ENCODE data around the gene DGKB. TPM values are rescaled to one million over a fixed set of nuclear protein-coding genes. Genes with fewer than 3 reads are reported as not detected.
"Not testable (repeated sequence)": the region's sequence is repeated elsewhere in the genome, so short reads cannot be mapped to it uniquely, and the experiment has no call there.

The DGKB gene
- total RNA-seq, 1 donor = not detected

GRCh38 chr7:14487701-14488395 is 414.7 kb downstream of the DGKB start:
- no peak for DNase-seq (ENCODE audit: low read depth in 2 of 3, low spot score in 2 of 3)

- no peak for DNase-seq (ENCODE audit: low read depth in 2 of 3, low spot score in 2 of 3)
These were observed 418.9 kb downstream of the DGKB start for GRCh38 chr7:14483663-14484062.

DNA sequence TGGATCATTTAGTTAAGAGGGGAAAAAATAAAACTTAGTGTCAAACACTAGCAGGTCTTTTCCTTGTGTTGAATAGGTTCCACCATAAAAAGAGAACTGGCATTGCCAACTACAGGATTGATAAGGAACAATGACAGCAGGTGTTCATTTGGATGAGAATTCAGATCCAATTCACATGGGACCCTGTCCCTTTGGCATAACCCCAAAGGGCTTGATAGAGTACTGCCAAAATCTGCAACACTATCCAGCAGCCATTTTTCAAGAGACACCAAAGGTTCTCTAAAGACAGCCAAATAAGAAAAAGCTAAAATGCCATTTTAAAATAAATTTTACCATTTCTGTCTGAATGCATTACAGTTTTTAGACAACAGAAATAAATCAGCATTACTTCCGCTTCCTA is 422.3 kb downstream of the DGKB start:
- DNase-seq (ENCODE audit: low read depth in 2 of 3, low spot score in 2 of 3) = no peak

DNA sequence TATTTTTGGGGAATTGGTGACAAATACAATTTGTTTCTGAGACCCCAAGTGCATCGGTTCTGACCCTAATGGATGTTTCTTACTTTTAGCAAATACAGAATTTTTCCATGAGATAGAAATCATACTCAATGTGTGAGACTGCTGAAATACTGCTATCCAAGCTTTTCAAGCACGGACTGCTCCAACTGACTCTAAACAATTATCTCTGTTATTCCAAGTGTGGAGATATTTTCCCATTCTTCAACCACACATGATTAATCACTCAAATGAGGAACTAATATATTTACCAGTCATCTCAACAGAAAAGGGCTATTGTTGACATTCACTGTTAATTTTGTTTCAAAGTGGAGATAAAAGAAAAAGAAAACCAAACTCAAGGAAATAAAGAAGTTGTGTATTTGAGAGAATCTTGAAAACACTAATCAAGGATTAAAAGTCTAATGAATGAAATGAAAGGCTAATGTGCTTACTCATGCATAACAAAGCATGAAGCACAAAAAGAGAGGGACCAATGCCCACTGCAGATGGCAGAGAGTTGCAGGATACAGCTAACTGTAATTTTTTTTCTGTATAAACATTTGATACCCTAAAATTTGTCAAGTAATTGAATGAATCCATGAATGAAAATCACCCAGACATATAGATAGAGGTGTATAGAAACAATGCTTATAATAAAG is 423.6 kb downstream of the DGKB start:
- DNase-seq (ENCODE audit: low read depth in 2 of 3, low spot score in 2 of 3) = no peak

DNA sequence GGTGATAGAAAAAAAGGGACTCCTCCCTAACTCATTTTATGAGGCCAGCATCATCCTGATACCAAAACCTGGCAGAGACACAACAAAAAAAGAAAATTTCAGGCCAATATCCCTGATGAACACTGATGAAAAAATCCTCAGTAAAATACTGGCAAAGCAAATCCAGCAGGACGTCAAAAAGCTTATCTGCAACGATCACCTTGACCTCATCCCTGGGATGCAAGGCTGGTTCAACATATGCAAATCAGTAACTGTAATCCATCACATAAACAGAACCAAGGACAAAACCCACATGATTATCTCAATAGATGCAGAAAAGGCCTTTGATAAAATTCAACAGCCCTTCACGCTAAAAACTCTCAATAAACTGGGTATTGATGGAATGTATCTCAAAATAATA is 440.8 kb downstream of the DGKB start:
- not testable (repeated sequence) for DNase-seq (ENCODE audit: low read depth in 2 of 3, low spot score in 2 of 3)

DNA sequence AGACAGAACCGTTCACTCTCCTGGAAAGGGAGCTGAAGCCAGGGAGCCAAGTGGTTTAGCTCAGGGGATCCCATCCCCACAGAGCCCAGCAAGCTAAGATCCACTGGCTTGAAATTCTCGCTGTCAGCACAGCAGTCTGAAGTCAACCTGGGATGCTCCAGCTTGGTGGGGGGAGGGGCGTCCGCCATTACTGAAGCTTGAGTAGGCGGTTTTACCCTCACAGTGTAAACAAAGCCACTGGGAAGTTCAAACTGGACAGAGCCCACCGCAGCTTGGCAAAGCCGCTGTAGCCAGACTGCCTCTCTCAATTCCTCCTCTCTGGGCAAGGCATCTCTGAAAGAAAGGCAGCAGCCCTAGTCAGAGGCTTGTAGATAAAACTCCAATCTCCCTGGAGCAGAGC is 443.7 kb downstream of the DGKB start:
- DNase-seq (ENCODE audit: low read depth in 2 of 3, low spot score in 2 of 3) = not testable (repeated sequence)

GRCh38 chr7:14457568-14458453 is 444.7 kb downstream of the DGKB start:
- peak; percentile 11 to 69 (median 49) for DNase-seq (ENCODE audit: low read depth in 2 of 3, low spot score in 2 of 3)

DNA sequence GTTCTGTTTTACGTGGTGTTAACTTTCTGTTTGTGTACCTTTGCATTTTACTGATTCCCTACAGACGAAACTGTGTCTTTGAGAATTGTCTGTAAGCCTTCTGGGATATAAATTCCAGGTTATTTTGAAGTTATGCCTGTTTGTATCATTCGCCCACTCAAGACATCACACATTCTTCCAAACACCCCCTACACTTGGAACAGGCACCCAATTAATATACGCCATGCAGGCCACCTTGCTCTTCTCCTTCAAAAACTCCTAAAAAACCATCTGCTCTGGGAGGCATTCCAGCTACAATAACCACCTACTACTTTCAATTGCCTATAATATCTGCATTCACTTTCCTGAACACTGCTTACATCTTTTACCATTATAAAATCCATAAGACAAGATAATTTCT is 453.3 kb downstream of the DGKB start:
- no peak for DNase-seq (ENCODE audit: low read depth in 2 of 3, low spot score in 2 of 3)

DNA sequence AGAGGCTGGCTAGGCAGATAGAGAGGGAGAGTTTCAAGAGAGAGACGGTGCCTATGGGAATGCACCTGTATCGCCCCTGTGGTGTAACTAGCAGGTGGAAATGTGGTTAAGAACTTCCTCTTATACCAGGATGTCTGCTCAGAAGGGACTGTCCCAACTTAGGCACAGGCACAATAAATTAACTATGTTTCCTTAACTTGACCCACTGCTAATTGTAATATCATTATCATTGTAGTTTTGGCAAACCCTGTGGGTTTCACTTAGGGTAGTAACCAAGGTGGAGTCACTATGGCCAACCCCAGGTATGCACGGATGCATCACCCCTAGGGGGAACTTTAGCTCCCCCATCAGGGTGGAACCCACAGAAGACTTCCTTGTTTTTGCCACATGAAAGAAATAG is 455.7 kb downstream of the DGKB start:
- peak in 1 of 3 donors; percentile 42 for DNase-seq (ENCODE audit: low read depth in 2 of 3, low spot score in 2 of 3)

- DNase-seq (ENCODE audit: low read depth in 2 of 3, low spot score in 2 of 3) = no peak
These were observed 456.3 kb downstream of the DGKB start for GRCh38 chr7:14446219-14446618.

DNA sequence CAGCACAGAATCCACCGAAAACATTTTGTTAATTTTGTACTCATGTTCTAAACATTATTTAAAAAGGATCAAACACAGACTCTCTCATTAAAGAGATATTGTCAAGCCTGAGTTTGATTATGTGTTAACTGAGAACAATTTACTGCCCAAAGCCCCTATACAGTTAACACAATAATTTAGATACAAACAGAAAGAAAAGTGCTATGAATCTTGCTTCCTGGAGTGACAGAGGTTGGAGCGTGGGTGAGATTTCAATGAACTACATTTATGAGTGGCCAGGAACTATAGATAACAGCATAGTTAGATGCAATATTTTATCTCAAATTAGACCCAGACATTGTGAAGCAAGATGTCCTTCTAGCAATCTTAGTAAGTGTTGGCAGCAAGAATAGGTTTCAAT is 464.2 kb downstream of the DGKB start:
- DNase-seq (ENCODE audit: low read depth in 2 of 3, low spot score in 2 of 3) = no peak

- DNase-seq (ENCODE audit: low read depth in 2 of 3, low spot score in 2 of 3) = no peak
These were observed 465.7 kb downstream of the DGKB start for GRCh38 chr7:14436878-14437277.

DNA sequence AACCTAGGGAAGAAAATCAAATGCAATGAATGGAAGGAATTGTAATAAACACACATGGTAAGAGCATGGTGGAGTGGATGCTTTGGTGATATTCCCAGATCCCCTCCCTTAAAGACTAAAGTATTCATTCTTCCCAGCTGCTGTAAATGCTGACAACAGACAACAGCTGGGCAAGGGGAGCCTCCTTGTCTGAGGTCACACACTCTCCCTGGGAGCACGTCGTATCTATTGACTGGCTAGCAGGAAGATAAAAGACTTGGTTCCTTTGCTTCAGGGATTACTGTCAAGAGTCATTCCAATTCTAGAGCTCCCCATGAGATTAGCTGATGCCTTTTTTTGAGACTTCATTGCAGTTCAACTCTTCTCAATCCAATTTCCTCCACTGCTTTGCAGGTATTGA is 469.6 kb downstream of the DGKB start:
- DNase-seq (ENCODE audit: low read depth in 2 of 3, low spot score in 2 of 3) = no peak

GRCh38 chr7:14430926-14431325 is 471.6 kb downstream of the DGKB start:
- no peak for DNase-seq (ENCODE audit: low read depth in 2 of 3, low spot score in 2 of 3)

GRCh38 chr7:14425559-14425958 is 477.0 kb downstream of the DGKB start:
- no peak for DNase-seq (ENCODE audit: low read depth in 2 of 3, low spot score in 2 of 3)

GRCh38 chr7:14424675-14425074 is 477.9 kb downstream of the DGKB start:
- no peak for DNase-seq (ENCODE audit: low read depth in 2 of 3, low spot score in 2 of 3)

- DNase-seq (ENCODE audit: low read depth in 2 of 3, low spot score in 2 of 3) = no peak
These were observed 481.8 kb downstream of the DGKB start for GRCh38 chr7:14420768-14421167.

DNA sequence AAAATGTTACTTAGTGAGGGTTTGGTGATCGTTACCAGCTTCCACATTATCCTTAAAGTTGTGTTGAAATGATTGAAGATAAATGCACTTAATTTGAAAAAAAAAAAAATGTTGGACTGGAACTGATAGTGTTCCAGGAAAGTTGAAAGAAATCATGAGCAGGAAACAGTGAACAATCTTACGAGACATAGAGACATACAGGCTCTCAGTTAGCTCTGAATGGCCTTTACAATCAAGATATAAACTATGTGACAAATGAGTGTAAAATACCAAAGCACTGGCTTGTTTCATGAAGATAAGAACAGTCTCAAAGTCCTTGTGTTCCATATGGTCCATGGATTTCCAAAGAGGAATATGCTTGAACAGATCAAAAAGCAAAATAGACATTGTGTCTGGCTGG is 483.0 kb downstream of the DGKB start:
- DNase-seq (ENCODE audit: low read depth in 2 of 3, low spot score in 2 of 3) = no peak

DNA sequence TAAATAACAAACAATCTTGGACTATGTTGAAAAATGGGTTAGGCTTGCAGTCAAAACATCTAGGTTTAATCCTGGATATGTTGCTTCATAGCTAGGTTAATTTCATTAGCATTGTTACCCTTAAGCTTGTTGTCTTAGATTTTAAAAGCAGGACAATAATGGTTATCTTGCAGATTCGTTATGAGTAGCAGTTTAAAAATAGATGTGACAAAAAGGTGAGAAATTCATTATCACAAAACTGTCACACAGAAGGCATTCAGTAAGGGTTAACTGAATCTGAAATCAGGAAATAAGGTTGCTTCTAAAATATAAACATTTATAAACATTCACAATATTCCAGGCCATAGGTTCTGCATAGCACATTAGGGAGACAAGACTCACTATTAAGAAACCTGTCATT is 483.9 kb downstream of the DGKB start:
- DNase-seq (ENCODE audit: low read depth in 2 of 3, low spot score in 2 of 3) = no peak

GRCh38 chr7:14414274-14414986 is 488.1 kb downstream of the DGKB start:
- no peak for DNase-seq (ENCODE audit: low read depth in 2 of 3, low spot score in 2 of 3)

Data from hematopoietic multipotent progenitor cell (in vitro differentiated cells).